OCI-LY1 (cell line): Measurements from ENCODE around the gene UTRN.

Experiments
- H2AFZ ChIP-seq: fragments of 200-600 bp; sonication (generic), shearing (Covaris generic); 2 replicates; pipeline ENCODE4 v1.6.0; 2014; ENCODE audit warnings: antibody characterized with exemption, mild to moderate bottlenecking, low read length
- H3F3A ChIP-seq: fragments of 200-600 bp; sonication (generic), shearing (Covaris generic); 2 replicates; pipeline ENCODE4 v1.6.0; 2014; ENCODE audit warnings: mild to moderate bottlenecking, antibody characterized with exemption, low read length, moderate library complexity; ENCODE audit not compliant: insufficient read depth
- H3K27ac ChIP-seq: fragments of 200-600 bp; sonication (generic); 2 replicates; pipeline ENCODE4 v1.5.1; 2014; ENCODE audit warnings: low read length, mixed run types, mild to moderate bottlenecking, low read depth; ENCODE audit not compliant: poor library complexity, severe bottlenecking
- H3K27me3 ChIP-seq: fragments of 200-600 bp; sonication (generic); 2 replicates; pipeline ENCODE4 v1.6.0; 2014; ENCODE audit warnings: antibody characterized with exemption, mild to moderate bottlenecking, low read length, moderate library complexity; ENCODE audit not compliant: insufficient read depth
- H3K36me3 ChIP-seq: fragments of 200-600 bp; sonication (generic); 2 replicates; pipeline ENCODE4 v1.6.1; 2014; ENCODE audit warnings: mild to moderate bottlenecking, antibody characterized with exemption, low read length, moderate library complexity, mixed read lengths; ENCODE audit not compliant: insufficient read depth
- H3K4me1 ChIP-seq: fragments of 200-600 bp; sonication (generic); 2 replicates; pipeline ENCODE4 v1.5.1; 2014; ENCODE audit warnings: mild to moderate bottlenecking, low read length, moderate library complexity; ENCODE audit not compliant: insufficient read depth, severe bottlenecking
- H3K4me2 ChIP-seq: fragments of 200-600 bp; sonication (generic), shearing (Covaris generic); 2 replicates; pipeline ENCODE4 v1.6.1; 2014; ENCODE audit warnings: low read length
- H3K4me3 ChIP-seq: fragments of 200-600 bp; sonication (generic); 2 replicates; pipeline ENCODE4 v1.5.1; 2014; ENCODE audit warnings: low read length, low read depth, mild to moderate bottlenecking, mixed read lengths; ENCODE audit not compliant: poor library complexity, severe bottlenecking
- H3K79me2 ChIP-seq: fragments of 200-600 bp; shearing (Covaris generic); 2 replicates; pipeline ENCODE4 v1.6.1; 2016; ENCODE audit warnings: mixed run types, low read length, mixed read lengths; ENCODE audit not compliant: insufficient read depth
- H3K9ac ChIP-seq: fragments of 200-600 bp; sonication (generic), shearing (Covaris generic); 2 replicates; pipeline ENCODE4 v1.6.1; 2014; ENCODE audit warnings: mild to moderate bottlenecking, low read length, mixed read lengths
- H3K9me2 ChIP-seq: fragments of 200-600 bp; sonication (generic), shearing (Covaris generic); 2 replicates; pipeline ENCODE4 v1.6.1; 2014; ENCODE audit warnings: low read depth, mild to moderate bottlenecking, low read length, mixed read lengths
- H3K9me3 ChIP-seq: fragments of 200-600 bp; shearing (Covaris generic); 2 replicates; pipeline ENCODE4 v1.6.1; 2014; ENCODE audit warnings: low read length, mixed read lengths
- H4K20me1 ChIP-seq: fragments of 200-600 bp; sonication (generic), shearing (Covaris generic); 2 replicates; pipeline ENCODE4 v1.6.0; 2016; ENCODE audit warnings: mild to moderate bottlenecking, low read length; ENCODE audit not compliant: insufficient read depth
- EZH2 ChIP-seq: fragments of 200-600 bp; sonication (generic), shearing (Covaris generic); IDR thresholded peaks from 2 replicates; pipeline ENCODE4 v1.8.0; 2017; ENCODE audit warnings: borderline replicate concordance, mixed run types, mild to moderate bottlenecking, antibody characterized with exemption, low read length, moderate library complexity, mixed read lengths
- TF ChIP-seq, protein P1 (sequence below): fragments of 200-600 bp; sonication (generic), shearing (Covaris generic); IDR thresholded peaks from 2 replicates; pipeline ENCODE4 v1.5.1; 2017; ENCODE audit warnings: mild to moderate bottlenecking, antibody characterized with exemption, low read length, moderate library complexity, mixed read lengths

The UTRN gene

GRCh38 chr6:144330017-144330987 is 45.2 kb downstream of the UTRN start:
- H3K36me3 ChIP-seq: no peaks in the 10 kb centered on the region
- no peak overlapping the region for H3K27ac ChIP-seq
- no peaks in the 10 kb centered on the region for H3K9me2 ChIP-seq
- H3K27me3 ChIP-seq: no peaks in the 10 kb centered on the region
- H3K79me2 ChIP-seq: no peaks in the 10 kb centered on the region
- H3K9ac ChIP-seq: no peak overlapping the region
- H3K4me2 ChIP-seq: no peak overlapping the region
- H3K4me1 ChIP-seq: peaks cover 16% of the 10 kb centered on the region
- no peak overlapping the region for H3K4me3 ChIP-seq
- TF ChIP-seq EZH2: no peak
- TF ChIP-seq, protein P1, sequence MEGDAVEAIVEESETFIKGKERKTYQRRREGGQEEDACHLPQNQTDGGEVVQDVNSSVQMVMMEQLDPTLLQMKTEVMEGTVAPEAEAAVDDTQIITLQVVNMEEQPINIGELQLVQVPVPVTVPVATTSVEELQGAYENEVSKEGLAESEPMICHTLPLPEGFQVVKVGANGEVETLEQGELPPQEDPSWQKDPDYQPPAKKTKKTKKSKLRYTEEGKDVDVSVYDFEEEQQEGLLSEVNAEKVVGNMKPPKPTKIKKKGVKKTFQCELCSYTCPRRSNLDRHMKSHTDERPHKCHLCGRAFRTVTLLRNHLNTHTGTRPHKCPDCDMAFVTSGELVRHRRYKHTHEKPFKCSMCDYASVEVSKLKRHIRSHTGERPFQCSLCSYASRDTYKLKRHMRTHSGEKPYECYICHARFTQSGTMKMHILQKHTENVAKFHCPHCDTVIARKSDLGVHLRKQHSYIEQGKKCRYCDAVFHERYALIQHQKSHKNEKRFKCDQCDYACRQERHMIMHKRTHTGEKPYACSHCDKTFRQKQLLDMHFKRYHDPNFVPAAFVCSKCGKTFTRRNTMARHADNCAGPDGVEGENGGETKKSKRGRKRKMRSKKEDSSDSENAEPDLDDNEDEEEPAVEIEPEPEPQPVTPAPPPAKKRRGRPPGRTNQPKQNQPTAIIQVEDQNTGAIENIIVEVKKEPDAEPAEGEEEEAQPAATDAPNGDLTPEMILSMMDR: no peak
- H4K20me1 ChIP-seq: no peaks in the 10 kb centered on the region
- no peaks in the 10 kb centered on the region for H3K9me3 ChIP-seq
- no peaks in the 10 kb centered on the region for H3F3A ChIP-seq
- H2AFZ ChIP-seq: no peak overlapping the region

GRCh38 chr6:144331491-144331969 is 46.4 kb downstream of the UTRN start:
- Histone ChIP-seq H3K9ac (no peak overlapping the region), H3K27me3 (no peaks in the 10 kb centered on the region), H2AFZ (no peak overlapping the region), H3K9me3 (no peaks in the 10 kb centered on the region), H3K4me1 (peaks cover 25% of the 10 kb centered on the region), H3K4me2 (no peak overlapping the region), H4K20me1 (no peaks in the 10 kb centered on the region), H3F3A (no peaks in the 10 kb centered on the region), H3K79me2 (no peaks in the 10 kb centered on the region), H3K4me3 (no peak overlapping the region), H3K9me2 (no peaks in the 10 kb centered on the region), H3K36me3 (no peaks in the 10 kb centered on the region), H3K27ac (no peak overlapping the region)
- TF ChIP-seq, protein P1: no peak
- no peak for TF ChIP-seq EZH2

- no peaks in the 10 kb centered on the region for H3K9me3 ChIP-seq
- no peak overlapping the region for H2AFZ ChIP-seq
- H3K79me2 ChIP-seq: no peaks in the 10 kb centered on the region
- no peaks in the 10 kb centered on the region for H4K20me1 ChIP-seq
- peaks cover 25% of the 10 kb centered on the region for H3K4me1 ChIP-seq
- no peaks in the 10 kb centered on the region for H3K9me2 ChIP-seq
- H3K27ac ChIP-seq: no peak overlapping the region
- no peak overlapping the region for H3K4me3 ChIP-seq
- no peak for TF ChIP-seq EZH2
- TF ChIP-seq, protein P1: no peak
- H3K36me3 ChIP-seq: no peaks in the 10 kb centered on the region
- H3K4me2 ChIP-seq: no peak overlapping the region
- no peaks in the 10 kb centered on the region for H3K27me3 ChIP-seq
- no peak overlapping the region for H3K9ac ChIP-seq
- no peaks in the 10 kb centered on the region for H3F3A ChIP-seq
These were observed 47.0 kb downstream of the UTRN start for GRCh38 chr6:144332177-144332576.
